Measurements from ENCODE around the gene USP17L25. TPM values are rescaled to one million over a fixed set of nuclear protein-coding genes. Genes with fewer than 3 reads are reported as not detected.
"Not testable (repeated sequence)": the region's sequence is repeated elsewhere in the genome, so short reads cannot be mapped to it uniquely, and the experiment has no call there.

The USP17L25 gene
- not detected for polyA plus RNA-seq

GRCh38 chr4:9329611-9330010 is at the start of gene USP17L25:
Gene USP17L25 (plus strand): TSS chr4:9329911. CDS start chr4:9329911, 0 bp downstream.
- H3K4me3 ChIP-seq (ENCODE audit: low read depth in 1 of 2, low read length in 2 of 2); H3K36me3 ChIP-seq (ENCODE audit: control insufficient read depth in 2 of 2, insufficient read depth in 2 of 2, low read length in 1 of 2); H3K4me1 ChIP-seq (ENCODE audit: control insufficient read depth in 2 of 2, insufficient read depth in 2 of 2, low read length in 1 of 2); H3K27me3 ChIP-seq (ENCODE audit: control insufficient read depth in 1 of 2, insufficient read depth in 2 of 2, low read length in 2 of 2); H3K27ac ChIP-seq (ENCODE audit: low read depth in 2 of 2, low read length in 1 of 2); H3K9me3 ChIP-seq (ENCODE audit: control insufficient read depth in 2 of 2, insufficient read depth in 1 of 2, low read depth in 1 of 2, low read length in 1 of 2): not testable (repeated sequence)
- no CpG with 5 or more reads among the region's 15 CpGs for WGBS, 2 donors

DNA sequence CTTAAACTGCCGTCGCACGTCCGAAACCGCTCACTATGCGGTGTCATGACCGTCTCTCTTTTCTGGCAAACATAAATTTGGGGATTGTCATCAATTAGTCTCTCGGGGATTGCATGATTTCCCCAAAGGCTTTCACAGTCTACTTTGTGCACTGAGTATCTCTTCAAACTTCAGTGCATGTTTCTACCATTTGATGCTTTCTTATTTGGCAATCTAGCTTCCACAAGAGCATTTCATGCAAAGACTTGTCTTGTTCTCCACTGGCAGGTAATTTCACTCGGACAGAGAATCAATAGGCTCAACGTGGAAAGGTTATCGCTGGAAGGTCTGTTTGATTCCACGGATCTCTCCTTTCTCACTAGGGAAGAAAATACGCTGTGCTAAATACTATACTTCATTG is 5.5 kb upstream of the USP17L25 start:
- H3K9me3 ChIP-seq (ENCODE audit: control insufficient read depth in 2 of 2, insufficient read depth in 1 of 2, low read depth in 1 of 2, low read length in 1 of 2); H3K27me3 ChIP-seq (ENCODE audit: control insufficient read depth in 1 of 2, insufficient read depth in 2 of 2, low read length in 2 of 2); H3K4me1 ChIP-seq (ENCODE audit: control insufficient read depth in 2 of 2, insufficient read depth in 2 of 2, low read length in 1 of 2); H3K27ac ChIP-seq (ENCODE audit: low read depth in 2 of 2, low read length in 1 of 2); H3K36me3 ChIP-seq (ENCODE audit: control insufficient read depth in 2 of 2, insufficient read depth in 2 of 2, low read length in 1 of 2); H3K4me3 ChIP-seq (ENCODE audit: low read depth in 1 of 2, low read length in 2 of 2): not testable (repeated sequence)
- WGBS, 2 donors = 87 to 93% methylated on average over 1 of the region's 13 CpGs

GRCh38 chr4:9324865-9325264 is 4.8 kb upstream of the USP17L25 start, which contains the start of gene USP17L24:
Gene USP17L24 (plus strand): TSS chr4:9325165. CDS start chr4:9325165, 0 bp downstream.
- not testable (repeated sequence) for H3K27me3 ChIP-seq (ENCODE audit: control insufficient read depth in 1 of 2, insufficient read depth in 2 of 2, low read length in 2 of 2); H3K4me3 ChIP-seq (ENCODE audit: low read depth in 1 of 2, low read length in 2 of 2); H3K9me3 ChIP-seq (ENCODE audit: control insufficient read depth in 2 of 2, insufficient read depth in 1 of 2, low read depth in 1 of 2, low read length in 1 of 2); H3K4me1 ChIP-seq (ENCODE audit: control insufficient read depth in 2 of 2, insufficient read depth in 2 of 2, low read length in 1 of 2); H3K36me3 ChIP-seq (ENCODE audit: control insufficient read depth in 2 of 2, insufficient read depth in 2 of 2, low read length in 1 of 2); H3K27ac ChIP-seq (ENCODE audit: low read depth in 2 of 2, low read length in 1 of 2)
- no CpG with 5 or more reads among the region's 15 CpGs for WGBS, 2 donors

DNA sequence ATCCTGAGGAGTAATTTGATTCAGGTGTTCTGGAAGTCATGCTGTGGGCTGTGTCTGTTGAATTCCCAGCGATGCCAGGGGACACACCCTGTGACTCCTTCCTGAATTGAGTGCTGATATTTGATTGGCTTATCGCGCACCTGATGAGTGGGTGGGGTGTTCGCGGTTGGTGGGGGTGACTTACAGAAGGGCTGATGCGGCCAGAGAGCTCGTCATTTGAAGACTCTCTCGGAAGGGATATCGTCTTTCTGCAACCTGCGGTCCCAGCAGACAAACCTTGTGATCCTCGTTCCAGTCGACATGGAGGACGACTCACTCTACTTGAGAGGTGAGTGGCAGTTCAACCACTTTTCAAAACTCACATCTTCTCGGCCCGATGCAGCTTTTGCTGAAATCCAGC is 4.6 kb downstream of the USP17L25 start, which contains the start of gene USP17L26:
Gene USP17L26 (plus strand): TSS at position 301 of the 400 bp plus-strand sequence. CDS start 0 bp downstream, at position 301.
- H3K4me1 ChIP-seq (ENCODE audit: control insufficient read depth in 2 of 2, insufficient read depth in 2 of 2, low read length in 1 of 2); H3K9me3 ChIP-seq (ENCODE audit: control insufficient read depth in 2 of 2, insufficient read depth in 1 of 2, low read depth in 1 of 2, low read length in 1 of 2); H3K4me3 ChIP-seq (ENCODE audit: low read depth in 1 of 2, low read length in 2 of 2); H3K36me3 ChIP-seq (ENCODE audit: control insufficient read depth in 2 of 2, insufficient read depth in 2 of 2, low read length in 1 of 2); H3K27me3 ChIP-seq (ENCODE audit: control insufficient read depth in 1 of 2, insufficient read depth in 2 of 2, low read length in 2 of 2); H3K27ac ChIP-seq (ENCODE audit: low read depth in 2 of 2, low read length in 1 of 2): not testable (repeated sequence)
- 92% methylated on average over 10 of the region's 15 CpGs; no CpG with 5 or more reads in 1 of the 2 donors for WGBS, 2 donors

DNA sequence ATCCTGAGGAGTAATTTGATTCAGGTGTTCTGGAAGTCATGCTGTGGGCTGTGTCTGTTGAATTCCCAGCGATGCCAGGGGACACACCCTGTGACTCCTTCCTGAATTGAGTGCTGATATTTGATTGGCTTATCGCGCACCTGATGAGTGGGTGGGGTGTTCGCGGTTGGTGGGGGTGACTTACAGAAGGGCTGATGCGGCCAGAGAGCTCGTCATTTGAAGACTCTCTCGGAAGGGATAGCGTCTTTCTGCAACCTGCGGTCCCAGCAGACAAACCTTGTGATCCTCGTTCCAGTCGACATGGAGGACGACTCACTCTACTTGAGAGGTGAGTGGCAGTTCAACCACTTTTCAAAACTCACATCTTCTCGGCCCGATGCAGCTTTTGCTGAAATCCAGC is 9.4 kb downstream of the USP17L25 start, which contains the start of gene USP17L5:
Gene USP17L5 (plus strand): TSS at position 301 of the 400 bp plus-strand sequence. CDS start 0 bp downstream, at position 301.
- WGBS, 2 donors = no CpG with 5 or more reads among the region's 15 CpGs
- not testable (repeated sequence) for H3K9me3 ChIP-seq (ENCODE audit: control insufficient read depth in 2 of 2, insufficient read depth in 1 of 2, low read depth in 1 of 2, low read length in 1 of 2); H3K27ac ChIP-seq (ENCODE audit: low read depth in 2 of 2, low read length in 1 of 2); H3K36me3 ChIP-seq (ENCODE audit: control insufficient read depth in 2 of 2, insufficient read depth in 2 of 2, low read length in 1 of 2); H3K4me1 ChIP-seq (ENCODE audit: control insufficient read depth in 2 of 2, insufficient read depth in 2 of 2, low read length in 1 of 2); H3K27me3 ChIP-seq (ENCODE audit: control insufficient read depth in 1 of 2, insufficient read depth in 2 of 2, low read length in 2 of 2); H3K4me3 ChIP-seq (ENCODE audit: low read depth in 1 of 2, low read length in 2 of 2)

- H3K27ac ChIP-seq (ENCODE audit: low read depth in 2 of 2, low read length in 1 of 2); H3K9me3 ChIP-seq (ENCODE audit: control insufficient read depth in 2 of 2, insufficient read depth in 1 of 2, low read depth in 1 of 2, low read length in 1 of 2); H3K4me3 ChIP-seq (ENCODE audit: low read depth in 1 of 2, low read length in 2 of 2); H3K4me1 ChIP-seq (ENCODE audit: control insufficient read depth in 2 of 2, insufficient read depth in 2 of 2, low read length in 1 of 2); H3K27me3 ChIP-seq (ENCODE audit: control insufficient read depth in 1 of 2, insufficient read depth in 2 of 2, low read length in 2 of 2); H3K36me3 ChIP-seq (ENCODE audit: control insufficient read depth in 2 of 2, insufficient read depth in 2 of 2, low read length in 1 of 2): not testable (repeated sequence)
- no CpG with 5 or more reads among the region's 15 CpGs for WGBS, 2 donors
These were observed 14.1 kb downstream of the USP17L25 start, which contains the start of gene USP17L27 for GRCh38 chr4:9343848-9344247. Gene USP17L27 (plus strand): TSS chr4:9344148. CDS start chr4:9344148, 0 bp downstream.

GRCh38 chr4:9348593-9348992 is 18.9 kb downstream of the USP17L25 start, which contains the start of gene USP17L28:
Gene USP17L28 (plus strand): TSS chr4:9348893. CDS start chr4:9348893, 0 bp downstream.
- not testable (repeated sequence) for H3K27ac ChIP-seq (ENCODE audit: low read depth in 2 of 2, low read length in 1 of 2); H3K9me3 ChIP-seq (ENCODE audit: control insufficient read depth in 2 of 2, insufficient read depth in 1 of 2, low read depth in 1 of 2, low read length in 1 of 2); H3K4me3 ChIP-seq (ENCODE audit: low read depth in 1 of 2, low read length in 2 of 2); H3K27me3 ChIP-seq (ENCODE audit: control insufficient read depth in 1 of 2, insufficient read depth in 2 of 2, low read length in 2 of 2); H3K36me3 ChIP-seq (ENCODE audit: control insufficient read depth in 2 of 2, insufficient read depth in 2 of 2, low read length in 1 of 2); H3K4me1 ChIP-seq (ENCODE audit: control insufficient read depth in 2 of 2, insufficient read depth in 2 of 2, low read length in 1 of 2)
- no CpG with 5 or more reads among the region's 15 CpGs for WGBS, 2 donors

DNA sequence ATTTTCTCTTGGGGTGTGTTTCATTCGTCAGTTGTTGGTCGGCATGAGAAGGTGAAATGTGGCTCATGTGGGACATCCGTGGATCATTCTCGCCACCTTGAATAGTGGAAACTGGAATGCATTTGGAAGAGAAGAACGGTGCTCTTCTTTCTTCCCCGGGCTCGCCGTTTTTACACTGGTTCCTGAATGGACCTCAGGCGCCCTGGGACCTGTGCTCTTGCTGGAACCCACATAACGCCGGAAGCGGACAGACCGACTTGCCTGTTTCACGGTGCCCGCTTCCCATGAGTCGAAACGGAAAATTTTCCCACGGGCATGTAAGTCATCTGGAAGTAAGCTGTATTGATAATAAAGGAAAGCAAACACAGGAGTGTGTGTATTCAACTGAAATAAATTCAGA is 21.2 kb downstream of the USP17L25 start:
- WGBS, 2 donors = 94 to 95% methylated on average over 10 to 13 of the region's 18 CpGs
- not testable (repeated sequence) for H3K36me3 ChIP-seq (ENCODE audit: control insufficient read depth in 2 of 2, insufficient read depth in 2 of 2, low read length in 1 of 2); H3K27me3 ChIP-seq (ENCODE audit: control insufficient read depth in 1 of 2, insufficient read depth in 2 of 2, low read length in 2 of 2); H3K27ac ChIP-seq (ENCODE audit: low read depth in 2 of 2, low read length in 1 of 2); H3K4me3 ChIP-seq (ENCODE audit: low read depth in 1 of 2, low read length in 2 of 2); H3K4me1 ChIP-seq (ENCODE audit: control insufficient read depth in 2 of 2, insufficient read depth in 2 of 2, low read length in 1 of 2); H3K9me3 ChIP-seq (ENCODE audit: control insufficient read depth in 2 of 2, insufficient read depth in 1 of 2, low read depth in 1 of 2, low read length in 1 of 2)

DNA sequence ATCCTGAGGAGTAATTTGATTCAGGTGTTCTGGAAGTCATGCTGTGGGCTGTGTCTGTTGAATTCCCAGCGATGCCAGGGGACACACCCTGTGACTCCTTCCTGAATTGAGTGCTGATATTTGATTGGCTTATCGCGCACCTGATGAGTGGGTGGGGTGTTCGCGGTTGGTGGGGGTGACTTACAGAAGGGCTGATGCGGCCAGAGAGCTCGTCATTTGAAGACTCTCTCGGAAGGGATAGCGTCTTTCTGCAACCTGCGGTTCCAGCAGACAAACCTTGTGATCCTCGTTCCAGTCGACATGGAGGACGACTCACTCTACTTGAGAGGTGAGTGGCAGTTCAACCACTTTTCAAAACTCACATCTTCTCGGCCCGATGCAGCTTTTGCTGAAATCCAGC is 23.6 kb downstream of the USP17L25 start, which contains the start of gene USP17L29:
Gene USP17L29 (plus strand): TSS at position 301 of the 400 bp plus-strand sequence. CDS start 0 bp downstream, at position 301.
- H3K4me1 ChIP-seq (ENCODE audit: control insufficient read depth in 2 of 2, insufficient read depth in 2 of 2, low read length in 1 of 2); H3K9me3 ChIP-seq (ENCODE audit: control insufficient read depth in 2 of 2, insufficient read depth in 1 of 2, low read depth in 1 of 2, low read length in 1 of 2); H3K27me3 ChIP-seq (ENCODE audit: control insufficient read depth in 1 of 2, insufficient read depth in 2 of 2, low read length in 2 of 2); H3K4me3 ChIP-seq (ENCODE audit: low read depth in 1 of 2, low read length in 2 of 2); H3K36me3 ChIP-seq (ENCODE audit: control insufficient read depth in 2 of 2, insufficient read depth in 2 of 2, low read length in 1 of 2); H3K27ac ChIP-seq (ENCODE audit: low read depth in 2 of 2, low read length in 1 of 2): not testable (repeated sequence)
- WGBS, 2 donors = no CpG with 5 or more reads among the region's 15 CpGs

GRCh38 chr4:9362829-9363228 is 33.1 kb downstream of the USP17L25 start, which contains the start of gene USP17L30:
Gene USP17L30 (plus strand): TSS chr4:9363129. CDS start chr4:9363129, 0 bp downstream.
- not testable (repeated sequence) for H3K4me3 ChIP-seq (ENCODE audit: low read depth in 1 of 2, low read length in 2 of 2); H3K36me3 ChIP-seq (ENCODE audit: control insufficient read depth in 2 of 2, insufficient read depth in 2 of 2, low read length in 1 of 2); H3K4me1 ChIP-seq (ENCODE audit: control insufficient read depth in 2 of 2, insufficient read depth in 2 of 2, low read length in 1 of 2); H3K27me3 ChIP-seq (ENCODE audit: control insufficient read depth in 1 of 2, insufficient read depth in 2 of 2, low read length in 2 of 2); H3K9me3 ChIP-seq (ENCODE audit: control insufficient read depth in 2 of 2, insufficient read depth in 1 of 2, low read depth in 1 of 2, low read length in 1 of 2); H3K27ac ChIP-seq (ENCODE audit: low read depth in 2 of 2, low read length in 1 of 2)
- WGBS, 2 donors = no CpG with 5 or more reads among the region's 15 CpGs

Measured in esophagus (tissue), 2 donors.